Measurements from ENCODE around the gene ARHGAP32. TPM values are rescaled to one million over a fixed set of nuclear protein-coding genes. Genes with fewer than 3 reads are reported as not detected.

ARHGAP32 gene
- total and polyA plus RNA-seq, 2 donors (not counting 1 experiment from before 2014, with no cell fraction given) = 4.0 to 9.6 TPM

GRCh38 chr11:129119036-129119435 is 73.1 kb downstream of the ARHGAP32 start:
- H3K9ac ChIP-seq (ENCODE audit: insufficient read depth, low read length) = no peak overlapping the region
- DNase-seq (ENCODE audit: low read depth in 2 of 2) = no peak
- TF ChIP-seq CTCF (conservative IDR thresholded peaks at IDR 0.05 in 1 of 2, IDR thresholded peaks at IDR 0.05 in 1 of 2; ENCODE audit: low read depth in 1 of 2, low read length in 2 of 2) = no peak
- TF ChIP-seq EZH2 (IDR thresholded peaks at IDR 0.05; ENCODE audit: low read length, missing control alignments) = no peak
- H3K4me1 ChIP-seq (ENCODE audit: control insufficient read depth, extremely low read depth, insufficient read depth, low read length) = peaks cover 5% of the 10 kb centered on the region
- H3K4me2 ChIP-seq (ENCODE audit: extremely low read depth, insufficient read depth, low read length) = no peak overlapping the region
- no peak overlapping the region for H3K4me3 ChIP-seq (replicated peaks in 1 of 4; ENCODE audit: control extremely low read depth in 1 of 4, insufficient read depth in 1 of 4, low read depth in 3 of 4, low read length in 4 of 4)
- no peak overlapping the region for H2AFZ ChIP-seq (ENCODE audit: low read length)
- no peaks in the 10 kb centered on the region for H3K9me3 ChIP-seq (ENCODE audit: control insufficient read depth, insufficient read depth, low read depth, low read length)
- no peak overlapping the region for H3K27ac ChIP-seq (ENCODE audit: insufficient read depth, low read length)
- no peaks in the 10 kb centered on the region for H3K36me3 ChIP-seq (ENCODE audit: control insufficient read depth, insufficient read depth, low read length)
- no peaks in the 10 kb centered on the region for H3K79me2 ChIP-seq (ENCODE audit: control insufficient read depth, insufficient read depth, low read length)
- no peaks in the 10 kb centered on the region for H4K20me1 ChIP-seq (ENCODE audit: control insufficient read depth, extremely low read depth, insufficient read depth, low read length)
- H3K27me3 ChIP-seq (ENCODE audit: control insufficient read depth, insufficient read depth, low read length) = no peaks in the 10 kb centered on the region

GRCh38 chr11:129117595-129118350 is 74.4 kb downstream of the ARHGAP32 start:
- Histone ChIP-seq H3K9me3 (ENCODE audit: control insufficient read depth, insufficient read depth, low read depth, low read length) (no peaks in the 10 kb centered on the region), H4K20me1 (ENCODE audit: control insufficient read depth, extremely low read depth, insufficient read depth, low read length) (no peaks in the 10 kb centered on the region), H3K4me1 (ENCODE audit: control insufficient read depth, extremely low read depth, insufficient read depth, low read length) (peaks cover 5% of the 10 kb centered on the region), H3K27ac (ENCODE audit: insufficient read depth, low read length) (no peak overlapping the region), H3K4me2 (ENCODE audit: extremely low read depth, insufficient read depth, low read length) (no peak overlapping the region), H3K4me3 (replicated peaks in 1 of 4; ENCODE audit: control extremely low read depth in 1 of 4, insufficient read depth in 1 of 4, low read depth in 3 of 4, low read length in 4 of 4) (no peak overlapping the region), H3K27me3 (ENCODE audit: control insufficient read depth, insufficient read depth, low read length) (no peaks in the 10 kb centered on the region), H2AFZ (ENCODE audit: low read length) (no peak overlapping the region), H3K36me3 (ENCODE audit: control insufficient read depth, insufficient read depth, low read length) (no peaks in the 10 kb centered on the region), H3K9ac (ENCODE audit: insufficient read depth, low read length) (no peak overlapping the region), H3K79me2 (ENCODE audit: control insufficient read depth, insufficient read depth, low read length) (no peaks in the 10 kb centered on the region)
- peak; percentile 67 to 87 for DNase-seq (ENCODE audit: low read depth in 2 of 2)
- TF ChIP-seq CTCF (conservative IDR thresholded peaks at IDR 0.05 in 1 of 2, IDR thresholded peaks at IDR 0.05 in 1 of 2; ENCODE audit: low read depth in 1 of 2, low read length in 2 of 2) (peak; percentile 91 to 96), EZH2 (IDR thresholded peaks at IDR 0.05; ENCODE audit: low read length, missing control alignments) (no peak)

- Histone ChIP-seq H3K27me3 (ENCODE audit: control insufficient read depth, insufficient read depth, low read length) (no peaks in the 10 kb centered on the region), H3K4me2 (ENCODE audit: extremely low read depth, insufficient read depth, low read length) (peak overlapping the region; percentile 37), H4K20me1 (ENCODE audit: control insufficient read depth, extremely low read depth, insufficient read depth, low read length) (no peaks in the 10 kb centered on the region), H3K4me3 (replicated peaks in 1 of 4; ENCODE audit: control extremely low read depth in 1 of 4, insufficient read depth in 1 of 4, low read depth in 3 of 4, low read length in 4 of 4) (no peak overlapping the region), H3K27ac (ENCODE audit: insufficient read depth, low read length) (peak overlapping the region; percentile 25), H2AFZ (ENCODE audit: low read length) (no peak overlapping the region), H3K9me3 (ENCODE audit: control insufficient read depth, insufficient read depth, low read depth, low read length) (no peaks in the 10 kb centered on the region), H3K79me2 (ENCODE audit: control insufficient read depth, insufficient read depth, low read length) (no peaks in the 10 kb centered on the region), H3K4me1 (ENCODE audit: control insufficient read depth, extremely low read depth, insufficient read depth, low read length) (peaks cover 5% of the 10 kb centered on the region), H3K9ac (ENCODE audit: insufficient read depth, low read length) (no peak overlapping the region), H3K36me3 (ENCODE audit: control insufficient read depth, insufficient read depth, low read length) (no peaks in the 10 kb centered on the region)
- peak; percentile 73 to 79 for DNase-seq (ENCODE audit: low read depth in 2 of 2)
- TF ChIP-seq EZH2 (IDR thresholded peaks at IDR 0.05; ENCODE audit: low read length, missing control alignments) = no peak
- no peak for TF ChIP-seq CTCF (conservative IDR thresholded peaks at IDR 0.05 in 1 of 2, IDR thresholded peaks at IDR 0.05 in 1 of 2; ENCODE audit: low read depth in 1 of 2, low read length in 2 of 2)
Observed at GRCh38 chr11:129115652-129116586, 76.2 kb downstream of the ARHGAP32 start.

Measured in fibroblast of lung (primary cell).